GM12864 (cell line): Measurements from ENCODE around the gene CEP63.

ENCODE experiments used
- DNase-seq: peaks from one replicate; pipeline ENCODE4 v3.0.0-alpha.2; 2011; ENCODE audit warnings: low read depth
- H3K4me3 ChIP-seq: 2 replicates; pipeline ENCODE4 v1.5.1; 2011; ENCODE audit warnings: mild to moderate bottlenecking, low read depth, low read length, control low read depth
- CTCF ChIP-seq: IDR thresholded peaks from 2 replicates; pipeline ENCODE4 v1.5.1; 2011; ENCODE audit warnings: low read depth, mild to moderate bottlenecking, moderate library complexity, low read length, control low read depth, inconsistent platforms; ENCODE audit errors: missing control alignments

Gene CEP63

DNA sequence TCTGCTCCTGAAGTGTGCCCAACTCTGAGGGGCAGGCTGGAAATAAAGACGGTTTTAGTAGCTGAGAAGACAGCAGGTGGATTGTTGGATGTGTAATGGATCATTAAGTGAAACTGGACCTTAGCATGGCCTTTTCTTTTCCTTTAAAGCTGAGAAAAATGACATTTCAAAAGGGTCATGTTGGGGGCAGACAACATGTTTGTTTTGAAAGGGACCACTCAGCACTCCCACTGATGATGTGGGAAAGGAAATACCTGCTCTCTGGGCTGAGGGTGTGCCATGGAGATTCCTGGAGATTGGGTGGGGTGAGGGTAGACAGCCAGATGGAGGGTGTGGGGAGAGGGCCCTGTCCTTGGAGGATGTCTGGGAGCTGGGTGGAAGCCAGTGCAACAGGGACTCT is 38.5 kb upstream of the CEP63 start:
- no peak overlapping the region for H3K4me3 ChIP-seq

GRCh38 chr3:134448664-134449063 is 37.2 kb upstream of the CEP63 start:
- no peak for TF ChIP-seq CTCF
- no peak for DNase-seq
- no peak overlapping the region for H3K4me3 ChIP-seq

More for the DNA sequence above, 38.5 kb upstream of the CEP63 start:
- no peak for DNase-seq
- TF ChIP-seq CTCF, result no peak

GRCh38 chr3:134449277-134449676 is 36.6 kb upstream of the CEP63 start:
- H3K4me3 ChIP-seq, result no peak overlapping the region
- no peak for DNase-seq
- TF ChIP-seq CTCF, result peak; percentile 33

DNA sequence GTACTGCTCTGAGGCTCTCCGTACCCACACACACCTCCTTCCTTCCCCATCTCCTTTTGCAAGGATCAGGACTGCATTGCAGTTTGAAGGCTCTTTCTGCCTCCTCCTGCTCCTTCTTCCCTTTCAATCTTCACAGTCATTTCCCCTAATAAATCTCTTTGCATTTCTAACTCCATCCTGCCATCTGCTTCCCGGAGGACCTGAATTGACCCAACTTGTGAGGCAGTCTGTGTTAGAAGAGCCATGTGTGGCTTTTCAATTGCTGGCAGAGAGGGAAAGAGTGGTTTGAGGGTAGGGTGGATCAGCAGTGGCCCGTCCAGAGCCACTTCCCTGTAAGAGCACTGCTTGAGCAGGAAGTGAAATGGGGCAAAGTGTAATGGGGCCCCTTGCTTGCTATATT is 35.9 kb upstream of the CEP63 start:
- no peak for DNase-seq
- TF ChIP-seq CTCF, result no peak
- H3K4me3 ChIP-seq, result no peak overlapping the region

DNA sequence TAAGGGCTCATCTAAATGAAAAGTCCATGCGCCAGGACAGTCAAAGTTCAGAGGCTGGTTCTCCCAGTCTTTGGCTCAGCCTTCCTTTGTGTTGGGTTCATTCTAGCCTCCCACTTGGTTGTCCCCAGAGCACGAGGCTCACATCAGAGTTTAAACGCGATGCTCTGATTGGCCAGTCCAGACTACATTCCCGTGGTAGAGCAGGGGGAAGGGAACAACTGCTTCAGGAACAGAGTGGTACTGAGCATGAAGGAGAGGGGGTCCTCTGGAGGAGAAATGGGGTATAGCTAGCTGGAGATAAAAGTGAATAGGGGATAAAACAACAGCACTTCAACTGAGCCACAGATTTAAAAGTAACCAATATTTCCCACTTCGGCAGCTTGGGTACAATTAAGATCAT is 32.2 kb upstream of the CEP63 start:
- DNase-seq, result no peak
- no peak overlapping the region for H3K4me3 ChIP-seq
- TF ChIP-seq CTCF, result no peak

DNA sequence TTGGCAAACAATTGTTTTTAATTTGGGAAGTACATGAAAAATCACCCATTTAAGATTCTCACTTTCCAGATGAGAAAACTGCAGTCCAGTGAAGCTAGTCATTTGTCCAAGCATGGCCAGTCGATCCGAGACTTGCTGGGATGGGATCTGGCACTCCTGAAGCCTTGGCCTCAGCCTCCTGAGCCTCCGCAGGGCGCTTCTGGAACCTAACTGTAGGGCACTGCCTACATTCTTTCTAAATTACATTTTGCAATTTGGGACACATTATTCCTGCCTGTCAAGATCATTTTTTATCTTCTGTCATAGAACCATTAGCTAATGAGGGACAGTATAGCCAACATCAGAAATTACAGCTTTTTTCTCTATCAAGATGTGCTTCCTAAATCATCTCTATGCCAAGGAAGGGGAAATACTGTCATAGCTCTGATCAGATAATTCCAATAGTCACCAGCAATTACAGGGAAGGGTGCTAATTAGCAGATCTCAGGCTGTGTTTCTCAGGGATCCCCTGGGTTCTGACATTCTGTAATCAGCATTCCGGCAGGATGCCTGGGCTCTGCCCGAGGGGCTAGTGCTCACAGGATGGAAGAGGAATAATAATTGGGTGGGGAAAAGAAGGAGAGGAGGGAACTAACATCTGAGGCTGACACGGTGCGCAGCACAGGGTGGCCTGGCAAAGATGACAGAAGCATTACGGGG is 28.3 kb upstream of the CEP63 start:
- no peak for TF ChIP-seq CTCF
- no peak for DNase-seq
- no peak overlapping the region for H3K4me3 ChIP-seq

- no peak overlapping the region for H3K4me3 ChIP-seq
- TF ChIP-seq CTCF, result no peak
- no peak for DNase-seq
These were observed 27.4 kb upstream of the CEP63 start for GRCh38 chr3:134458406-134458945.
